Fibroblast of skin of right quadriceps (primary cell): ENCODE measurements around the gene TNS1.

Experiments used
- DNase-seq: peaks from one replicate; pipeline ENCODE4 v3.0.0-alpha.2; 2013

Gene TNS1

GRCh38 chr2:217955881-217956493, 46.8 kb downstream of the TNS1 start:
- DNase-seq: no peak

- DNase-seq: no peak
These were observed 47.6 kb downstream of the TNS1 start for GRCh38 chr2:217954971-217955740.

- no peak for DNase-seq
These were observed 48.3 kb downstream of the TNS1 start for GRCh38 chr2:217954469-217954868.

- no peak for DNase-seq
These were observed 48.7 kb downstream of the TNS1 start for GRCh38 chr2:217954051-217954450.

GRCh38 chr2:217953531-217953932, 49.3 kb downstream of the TNS1 start:
- DNase-seq: no peak

GRCh38 chr2:217953011-217953481, 49.7 kb downstream of the TNS1 start:
- DNase-seq: no peak

- DNase-seq: no peak
These were observed 50.4 kb downstream of the TNS1 start for GRCh38 chr2:217952409-217952808.

GRCh38 chr2:217951521-217952247, 51.1 kb downstream of the TNS1 start:
- no peak for DNase-seq

- DNase-seq: peak; percentile 49
These were observed 51.7 kb downstream of the TNS1 start for GRCh38 chr2:217951091-217951490.

GRCh38 chr2:217950401-217950871, 52.4 kb downstream of the TNS1 start:
- DNase-seq: no peak

- no peak for DNase-seq
These were observed 53.3 kb downstream of the TNS1 start for GRCh38 chr2:217949447-217949846.

GRCh38 chr2:217948897-217949296, 53.9 kb downstream of the TNS1 start:
- DNase-seq: no peak

- no peak for DNase-seq
These were observed 54.4 kb downstream of the TNS1 start for GRCh38 chr2:217948351-217948791.

GRCh38 chr2:217947383-217948350, 55.1 kb downstream of the TNS1 start:
- DNase-seq: no peak

GRCh38 chr2:217946051-217946450, 56.7 kb downstream of the TNS1 start:
- DNase-seq: no peak

GRCh38 chr2:217945530-217945929, 57.3 kb downstream of the TNS1 start:
- DNase-seq: no peak

GRCh38 chr2:217944923-217945322, 57.9 kb downstream of the TNS1 start:
- DNase-seq: no peak

GRCh38 chr2:217944366-217944765, 58.4 kb downstream of the TNS1 start:
- no peak for DNase-seq

GRCh38 chr2:217943446-217944321, 59.1 kb downstream of the TNS1 start:
- DNase-seq: peak; percentile 62

GRCh38 chr2:217942731-217943335, 60.0 kb downstream of the TNS1 start:
- no peak for DNase-seq
